HG02610 (cell line): Measurements from ENCODE around the gene EVA1A.

Source experiments
- ATAC-seq: cut with Tn5 transposase; IDR thresholded peaks from one replicate; pipeline ENCODE4 v1.9.1; 2021; ENCODE audit warnings: mild to moderate bottlenecking, moderate library complexity; ENCODE audit not compliant: unreplicated experiment

Gene EVA1A

DNA sequence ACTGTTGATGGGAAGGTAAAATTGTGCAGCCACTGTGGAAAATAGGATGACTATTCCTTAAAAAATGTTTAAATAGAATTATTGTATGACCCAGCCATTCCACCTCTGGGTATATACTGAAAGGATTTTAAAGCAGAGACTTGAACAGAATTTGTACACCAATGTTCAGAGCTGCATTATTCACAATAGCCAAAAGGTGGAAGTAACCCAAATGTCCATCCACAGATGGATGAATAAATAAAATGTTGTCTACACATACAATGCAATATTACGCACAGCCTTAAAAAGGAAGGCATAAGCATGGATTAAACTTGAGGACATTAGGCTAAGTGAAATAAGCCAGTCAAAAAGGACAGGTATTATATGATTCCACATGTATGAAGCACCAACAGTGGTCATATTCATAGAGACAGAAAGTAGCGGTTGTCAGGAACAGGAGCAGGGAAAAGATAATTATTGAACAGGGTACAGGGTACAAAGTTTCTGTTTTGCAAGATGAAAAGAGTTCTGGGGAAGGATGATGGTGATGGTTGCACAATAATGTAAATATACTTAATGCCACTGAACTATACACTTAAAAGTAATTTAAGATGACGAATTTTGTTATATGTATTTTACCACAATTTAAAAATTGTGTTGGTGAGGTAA lies 39.4 kb downstream of the EVA1A start:
- ATAC-seq = no peak

DNA sequence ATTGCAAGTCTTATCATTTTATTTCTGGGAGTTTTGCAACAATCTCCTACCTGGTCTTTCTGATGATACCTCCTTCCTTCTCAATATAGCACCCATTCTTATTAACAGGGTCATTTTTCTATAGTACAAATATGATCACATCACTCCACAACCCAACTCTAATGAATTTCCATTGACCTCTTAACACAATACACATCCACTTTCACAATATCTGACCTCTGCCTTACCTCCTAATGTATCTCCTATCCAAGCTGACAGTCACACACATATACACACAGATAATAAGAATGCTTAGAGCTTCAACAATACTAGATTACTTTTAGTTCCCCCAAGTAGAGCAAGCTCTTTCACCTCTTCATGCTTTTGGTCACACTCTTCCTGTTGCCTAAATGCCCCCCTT lies 40.9 kb downstream of the EVA1A start:
- no peak for ATAC-seq

DNA sequence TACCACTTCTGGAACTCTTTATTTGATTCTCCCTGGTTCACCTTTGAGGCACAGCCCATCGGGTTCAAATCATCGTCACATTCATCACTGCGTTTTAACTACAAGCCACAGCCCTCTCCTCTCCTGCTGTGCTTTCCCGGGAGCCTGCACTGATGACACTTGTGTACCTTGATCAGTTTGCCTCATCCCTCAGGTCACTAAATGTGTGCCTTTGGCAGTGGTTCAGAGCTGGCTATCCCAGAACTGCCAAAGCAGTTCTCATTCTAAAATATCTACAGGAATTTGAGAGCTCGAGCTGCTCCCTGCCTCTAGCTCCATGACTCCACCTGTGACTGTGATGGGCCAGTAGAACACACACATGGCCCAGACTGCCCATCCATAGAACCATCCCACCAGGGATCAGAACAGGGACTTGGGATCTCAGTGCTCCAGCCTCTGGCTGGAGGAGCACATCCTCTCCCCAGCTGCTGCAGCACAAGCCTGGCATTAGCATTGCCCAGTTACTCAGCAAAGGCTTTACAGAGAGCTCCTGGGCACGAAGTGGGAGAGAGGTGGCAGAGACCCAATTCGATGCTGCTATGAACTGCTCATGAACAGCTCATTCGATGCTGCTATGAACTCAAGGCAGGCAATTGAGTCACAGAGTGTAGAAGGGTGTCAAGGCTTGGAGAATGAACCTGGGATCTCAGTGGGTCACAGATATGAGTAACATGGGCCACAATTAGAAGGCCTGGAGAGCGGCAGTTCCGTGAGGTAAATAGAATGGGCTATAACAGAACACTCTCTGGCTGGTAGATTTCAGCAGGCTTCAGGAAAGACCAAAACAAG lies 41.9 kb downstream of the EVA1A start:
- no peak for ATAC-seq

DNA sequence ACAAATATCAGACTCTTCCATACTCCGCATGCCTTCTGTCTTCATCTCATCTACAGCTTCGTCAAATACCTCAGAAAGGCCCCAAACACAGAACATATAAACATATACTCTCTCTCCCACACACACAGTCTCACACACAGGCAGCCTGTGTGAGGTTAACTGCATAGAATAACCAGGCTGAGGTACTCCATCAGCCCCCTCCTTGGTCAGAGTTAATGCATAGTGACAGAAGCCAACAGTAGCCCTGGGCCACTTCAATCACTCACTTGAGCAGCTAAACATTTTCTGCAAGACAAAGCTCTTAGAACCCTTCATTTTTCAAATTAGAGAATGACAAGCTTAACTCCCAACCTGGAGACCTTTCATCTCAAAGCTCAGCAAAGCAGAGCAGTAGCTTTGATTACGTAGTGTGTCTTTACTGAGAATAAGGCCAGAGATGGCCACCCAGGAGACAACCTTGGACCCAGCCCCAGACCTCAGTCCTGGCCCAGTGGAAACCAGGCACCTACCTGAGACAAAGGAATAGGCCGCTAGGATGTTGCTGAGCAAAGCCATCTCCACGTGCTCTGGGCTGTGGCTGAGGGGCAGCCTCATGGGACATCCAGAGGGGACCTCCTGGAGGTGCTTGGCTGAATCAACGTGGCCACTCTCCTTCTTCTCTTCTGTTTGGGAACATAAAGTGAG lies 43.0 kb downstream of the EVA1A start:
- no peak for ATAC-seq

DNA sequence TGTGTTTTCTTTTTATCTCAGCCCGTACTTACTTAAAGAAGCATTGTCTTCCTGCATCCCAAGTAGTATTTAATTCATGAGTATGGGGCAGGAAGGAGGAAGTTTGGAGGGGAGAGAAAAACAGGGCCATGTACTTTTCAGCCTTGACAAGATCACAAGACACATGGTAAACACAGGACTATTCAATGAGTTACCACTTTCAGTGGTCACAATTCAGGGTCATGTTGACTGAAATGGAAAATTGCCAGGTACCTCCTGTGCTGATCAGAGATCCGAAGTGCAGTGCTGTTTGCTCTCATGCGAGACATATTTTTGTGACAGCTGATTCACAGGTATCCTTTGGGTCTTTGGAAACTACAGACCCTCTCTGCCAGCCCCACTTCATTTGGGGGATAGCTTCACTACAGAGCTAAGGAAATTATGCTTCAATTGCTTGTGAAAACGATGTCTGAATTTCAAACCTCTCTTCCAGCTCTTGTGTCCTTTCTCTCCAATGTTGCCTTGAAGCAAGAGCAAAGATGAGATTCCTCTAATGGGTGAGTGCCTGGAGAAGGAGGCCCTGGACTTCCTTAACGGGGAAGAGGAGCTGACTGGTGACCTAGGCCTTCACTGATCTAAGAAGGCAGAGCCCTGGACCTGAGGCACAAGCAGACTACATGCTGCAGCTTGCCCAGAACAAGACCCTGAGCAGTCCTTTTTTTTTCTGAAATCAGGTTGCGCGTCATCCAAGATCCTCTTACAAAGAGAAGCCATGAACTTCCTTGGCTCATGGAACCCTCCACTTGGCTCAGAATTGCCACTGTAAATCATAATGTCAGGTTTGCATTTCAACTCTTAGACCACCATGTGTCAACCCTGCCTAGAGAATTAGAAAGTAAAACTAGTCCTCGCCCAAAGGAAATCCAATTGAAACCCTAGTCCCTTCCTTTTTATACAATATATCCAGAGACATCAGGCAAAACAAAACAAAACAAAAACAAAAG lies 44.1 kb downstream of the EVA1A start:
- peak; percentile 68 for ATAC-seq

DNA sequence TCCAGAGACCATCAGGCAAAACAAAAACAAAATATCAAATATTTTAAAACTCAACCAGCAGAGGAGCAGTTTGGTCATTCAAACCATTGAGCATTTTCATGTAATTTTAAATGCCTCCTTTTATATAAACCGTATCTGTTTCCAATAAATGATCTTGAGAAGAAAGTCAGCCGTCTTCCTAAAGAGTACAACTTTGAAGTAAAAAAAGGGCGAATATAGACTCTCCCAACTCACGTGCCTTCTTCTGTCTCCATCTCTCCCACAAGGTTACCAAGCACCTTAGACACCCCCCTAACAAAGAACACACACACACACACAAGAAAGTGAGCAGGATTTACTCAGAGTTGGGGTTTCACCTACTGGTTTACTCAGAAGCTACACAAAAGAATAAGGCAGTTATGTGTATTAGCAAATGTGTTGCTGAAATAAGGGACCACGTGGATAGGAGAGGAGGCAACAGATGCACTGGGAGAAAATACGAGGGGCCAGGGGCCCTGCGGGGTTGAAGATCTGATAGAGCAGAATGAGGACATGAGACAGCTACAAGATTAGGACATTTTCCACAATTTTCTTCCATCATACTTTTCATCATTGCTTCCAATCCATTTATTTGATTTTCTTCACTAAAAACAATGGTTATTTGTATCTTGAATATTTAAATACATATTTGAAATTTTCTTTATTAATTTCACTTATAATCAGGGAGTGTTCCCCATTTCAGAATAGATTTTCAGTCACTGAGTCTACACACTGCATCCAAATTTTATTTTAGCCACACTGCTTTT lies 45.0 kb downstream of the EVA1A start:
- no peak for ATAC-seq

DNA sequence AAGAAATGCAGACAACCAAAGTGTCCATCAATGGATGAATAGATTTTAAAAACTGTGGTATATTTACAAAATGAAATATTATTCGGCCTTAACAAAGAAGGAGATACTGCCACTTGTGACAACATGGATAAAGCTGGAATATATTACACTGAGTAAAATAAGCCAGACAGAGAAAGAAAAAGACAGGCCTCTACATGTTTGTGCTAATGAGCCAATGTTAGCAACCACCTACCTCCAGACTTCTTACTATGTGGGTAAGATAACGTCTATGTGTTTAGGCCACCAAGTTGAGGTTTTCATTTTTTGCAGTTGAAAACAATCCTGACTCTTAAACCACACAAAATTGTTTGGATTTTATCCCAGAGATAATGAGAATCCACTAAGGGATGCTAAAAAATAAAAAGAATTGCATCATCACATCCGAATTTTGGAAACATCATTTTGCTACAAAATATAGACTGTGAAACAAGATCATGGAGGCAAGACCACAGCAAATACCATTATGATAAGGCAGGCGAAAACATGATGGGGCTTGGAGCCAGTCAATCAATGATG lies 47.0 kb downstream of the EVA1A start:
- ATAC-seq = no peak

DNA sequence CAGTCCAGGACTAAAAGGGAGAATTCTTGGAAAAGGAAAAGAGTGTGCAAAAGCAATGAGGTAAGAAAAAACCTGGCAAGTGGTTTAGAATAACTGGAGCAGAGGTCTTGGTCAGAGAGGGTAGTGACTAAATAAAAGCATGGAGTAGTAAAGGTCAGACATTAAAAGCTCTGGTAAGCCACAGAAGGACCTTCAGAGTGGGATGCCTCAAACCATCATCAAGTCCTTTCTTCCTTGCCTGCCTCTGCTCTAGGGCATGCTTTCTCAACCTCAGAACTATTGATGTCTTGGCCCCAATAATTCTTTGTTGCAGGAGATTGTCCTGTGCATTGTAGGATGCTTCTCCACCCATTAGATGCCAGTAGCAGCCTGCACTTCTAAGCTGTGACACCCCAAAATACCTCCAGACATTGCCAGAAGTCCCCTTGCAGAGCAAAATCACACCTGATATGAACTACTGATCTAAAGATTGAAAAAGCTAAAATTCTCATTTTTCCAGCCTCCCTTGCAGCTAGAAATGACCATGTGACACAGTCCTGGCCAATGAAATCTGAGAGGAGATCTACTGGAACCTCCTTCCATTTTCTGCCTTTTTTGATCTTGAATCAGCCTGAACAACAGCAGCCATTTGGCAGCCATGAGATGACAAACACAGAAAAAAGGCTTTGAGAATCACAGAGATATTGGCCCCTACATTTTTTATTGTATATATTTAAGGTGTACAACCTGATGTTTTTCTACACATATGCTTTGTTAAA lies 48.1 kb downstream of the EVA1A start:
- no peak for ATAC-seq

DNA sequence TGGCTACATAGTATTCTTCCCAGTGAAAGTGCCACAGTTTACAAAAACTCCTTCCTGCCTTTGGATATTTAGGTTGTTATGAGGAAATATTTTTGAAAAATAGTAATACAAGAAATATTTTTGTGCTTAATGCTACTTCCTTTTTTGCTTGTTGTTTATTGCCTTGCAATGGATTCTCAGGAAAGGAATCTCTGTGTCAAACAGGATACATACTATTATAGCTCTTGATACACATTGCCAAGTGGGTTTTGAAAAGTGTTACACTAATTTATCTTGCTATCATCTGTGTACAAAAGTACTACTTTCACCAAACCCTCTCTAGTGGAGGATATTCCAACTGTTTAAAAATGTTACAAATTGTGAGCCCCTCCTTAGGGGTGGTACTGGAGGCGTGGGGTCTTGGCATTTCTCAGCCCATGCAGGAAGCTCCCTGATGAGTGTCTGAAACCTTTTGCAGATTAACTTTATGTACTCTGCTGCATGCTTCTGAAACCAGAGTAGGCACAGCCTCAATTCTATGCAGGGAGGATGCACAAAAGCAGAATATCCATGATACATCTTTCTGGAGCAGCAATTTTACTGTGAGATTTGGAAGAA lies 54.5 kb downstream of the EVA1A start:
- no peak for ATAC-seq

DNA sequence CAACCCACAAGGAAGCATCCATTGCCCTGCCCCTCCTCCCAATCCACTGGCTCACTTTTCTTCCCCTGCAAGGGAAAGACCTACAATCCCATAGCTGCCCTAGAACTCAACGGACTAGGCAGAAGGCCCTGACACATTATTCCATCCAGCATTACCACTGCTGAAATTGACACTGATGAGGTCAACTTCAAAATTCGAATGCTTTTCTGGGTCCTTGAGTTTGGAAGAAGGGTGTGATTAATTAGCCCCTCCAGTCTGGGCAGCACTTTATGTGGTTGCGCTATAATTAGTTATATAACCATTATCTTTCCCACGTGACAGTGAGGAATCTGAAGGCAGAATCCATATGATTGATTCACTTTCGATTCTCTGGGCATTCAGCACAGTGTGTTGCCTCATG lies 55.7 kb downstream of the EVA1A start:
- no peak for ATAC-seq

DNA sequence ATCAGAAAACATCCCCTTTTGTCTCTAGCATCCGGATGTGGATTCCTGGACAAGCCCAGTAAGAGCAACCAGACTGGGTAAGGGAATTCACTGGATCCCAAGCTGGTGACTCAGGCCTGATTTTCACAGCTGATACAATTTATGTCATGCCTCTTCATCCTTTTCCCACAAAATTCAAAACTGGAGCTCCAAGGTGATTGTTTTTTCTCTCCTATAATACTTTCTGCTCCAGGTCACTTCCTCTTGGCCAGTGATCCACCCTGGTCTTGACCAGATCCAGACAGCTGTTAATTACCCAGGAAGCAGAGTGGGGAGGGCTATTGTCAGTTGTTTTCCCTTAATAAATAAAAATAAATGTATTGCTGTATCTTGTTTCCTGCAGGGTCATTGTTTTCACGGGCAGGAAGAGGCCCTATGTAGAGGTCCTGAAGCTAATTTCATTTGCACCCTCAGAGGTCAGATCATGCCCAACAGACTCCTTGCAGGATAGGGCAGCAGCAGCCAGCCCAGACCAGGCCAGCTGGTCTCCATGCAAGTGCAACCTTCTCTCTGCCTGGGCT lies 57.6 kb downstream of the EVA1A start:
- ATAC-seq = no peak

DNA sequence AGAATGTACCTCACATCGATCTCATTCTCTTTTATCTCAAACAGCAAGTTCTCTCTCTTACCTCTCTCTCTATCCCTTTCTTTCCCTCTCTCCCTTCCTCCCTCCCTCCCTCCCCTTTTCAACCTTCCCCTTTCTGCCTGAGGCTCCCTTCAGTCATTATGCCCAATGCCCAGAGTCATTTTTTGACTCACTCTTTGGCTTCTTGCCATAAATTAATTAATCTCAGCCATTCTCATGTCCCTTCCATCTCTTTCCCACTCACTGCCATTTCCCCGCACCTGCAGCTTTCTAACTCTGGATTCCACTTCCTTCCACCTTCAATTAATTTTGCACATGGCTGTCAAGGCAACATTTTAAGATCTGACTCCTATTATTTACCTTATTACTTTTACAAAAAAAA lies 60.1 kb downstream of the EVA1A start:
- no peak for ATAC-seq

DNA sequence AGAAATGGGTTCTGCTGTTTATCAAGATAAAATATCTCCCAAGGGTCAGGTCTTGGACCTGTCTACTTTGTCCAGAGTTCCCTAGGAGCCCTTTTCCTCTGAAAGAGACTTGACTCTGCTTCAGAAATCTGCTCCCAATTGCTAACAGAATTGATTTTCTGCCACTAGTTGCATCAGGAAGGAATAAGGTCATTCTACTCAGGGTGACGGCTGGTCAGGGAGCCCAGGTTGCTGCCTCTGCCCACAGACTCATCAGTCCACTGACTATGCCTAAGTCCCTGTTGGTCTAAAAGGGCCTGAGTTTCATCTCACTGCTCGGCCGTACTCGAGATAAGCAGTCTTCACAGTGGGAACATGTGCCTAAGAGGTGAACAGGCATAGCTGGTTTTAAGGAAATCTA lies 61.2 kb downstream of the EVA1A start:
- ATAC-seq = no peak

DNA sequence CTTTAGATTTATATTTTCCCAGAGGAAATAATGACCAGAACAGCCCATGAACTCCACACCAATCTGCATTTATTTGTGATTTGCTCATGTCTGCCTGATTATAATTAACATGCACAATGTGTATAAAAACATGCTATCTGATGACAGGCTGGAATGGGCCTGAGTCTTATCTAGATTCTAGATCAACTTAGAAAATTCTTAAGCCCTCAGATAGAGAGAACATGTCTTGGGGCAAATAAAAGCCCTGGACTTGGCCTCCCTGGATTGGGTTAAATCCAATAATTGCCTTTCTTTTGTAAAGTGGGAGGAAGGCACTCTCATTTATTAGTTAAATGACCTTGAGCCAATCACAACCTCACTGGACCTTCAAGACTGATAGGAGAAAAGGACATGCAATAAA lies 61.8 kb downstream of the EVA1A start:
- ATAC-seq = no peak

DNA sequence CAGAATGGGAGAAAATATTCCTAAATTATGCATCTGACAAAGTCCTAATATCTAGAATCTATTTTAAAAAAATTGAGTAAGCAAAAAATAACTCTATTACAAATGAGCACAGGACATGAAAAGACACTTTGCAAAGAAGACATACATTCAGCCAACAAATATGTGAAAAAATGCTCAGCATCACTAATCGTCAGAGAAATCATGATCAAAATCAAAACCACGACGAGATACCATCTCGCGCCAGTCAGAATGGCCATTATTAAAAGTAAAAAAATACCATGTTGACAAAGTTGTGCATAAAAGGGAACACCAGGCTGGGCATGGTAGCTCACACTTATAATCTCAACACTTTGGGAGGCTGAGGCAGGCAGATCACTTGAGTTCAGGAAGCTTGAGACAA lies 63.5 kb downstream of the EVA1A start:
- ATAC-seq = no peak

DNA sequence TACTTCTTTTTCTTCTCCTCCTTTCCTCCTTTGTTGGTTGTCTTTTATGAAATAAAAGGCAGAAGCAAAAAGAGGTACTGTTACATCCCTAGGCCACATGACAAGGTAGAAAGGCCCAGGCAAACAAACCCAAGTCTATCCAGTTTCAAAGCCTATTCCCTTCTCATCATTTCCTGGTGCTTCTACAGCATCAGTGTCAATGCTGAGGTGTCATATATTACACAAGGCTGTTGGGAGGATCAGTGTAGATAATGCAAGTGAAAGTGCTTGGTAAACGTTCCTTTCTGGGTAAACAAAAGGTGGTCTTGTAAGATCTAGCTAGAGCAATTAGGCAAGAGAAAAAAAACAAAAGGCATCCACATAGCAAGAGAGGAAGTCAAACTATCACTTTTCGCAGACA lies 64.9 kb downstream of the EVA1A start:
- no peak for ATAC-seq

DNA sequence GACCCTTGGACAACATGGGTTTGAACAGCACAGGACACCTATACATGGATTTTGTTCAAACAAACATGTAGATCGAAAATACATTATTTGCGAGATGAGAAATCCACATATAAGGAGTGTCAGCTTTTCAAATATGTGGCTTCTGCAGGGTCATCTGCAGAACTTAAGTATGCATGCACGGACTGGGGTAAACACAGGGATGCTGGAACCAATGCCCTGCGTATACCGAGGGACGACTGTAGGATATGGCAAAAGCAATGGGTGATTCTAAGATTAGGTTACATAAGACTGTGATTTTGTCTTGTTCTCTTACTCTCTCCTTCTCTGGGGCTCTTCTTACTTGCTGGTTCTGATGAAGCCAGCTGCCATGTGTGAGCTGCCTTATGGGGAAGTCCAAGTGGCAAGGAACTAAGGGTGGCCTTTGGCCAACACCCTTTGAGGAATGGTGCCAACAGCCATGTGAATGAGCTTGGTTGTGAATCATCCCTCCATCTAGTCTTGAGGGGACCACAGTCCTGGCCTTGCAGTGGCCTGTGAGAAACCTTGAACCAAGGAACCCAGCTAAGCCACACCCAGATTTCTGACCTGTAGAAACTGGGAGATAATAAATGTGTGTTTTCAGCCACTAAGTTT lies 66.5 kb downstream of the EVA1A start:
- no peak for ATAC-seq

DNA sequence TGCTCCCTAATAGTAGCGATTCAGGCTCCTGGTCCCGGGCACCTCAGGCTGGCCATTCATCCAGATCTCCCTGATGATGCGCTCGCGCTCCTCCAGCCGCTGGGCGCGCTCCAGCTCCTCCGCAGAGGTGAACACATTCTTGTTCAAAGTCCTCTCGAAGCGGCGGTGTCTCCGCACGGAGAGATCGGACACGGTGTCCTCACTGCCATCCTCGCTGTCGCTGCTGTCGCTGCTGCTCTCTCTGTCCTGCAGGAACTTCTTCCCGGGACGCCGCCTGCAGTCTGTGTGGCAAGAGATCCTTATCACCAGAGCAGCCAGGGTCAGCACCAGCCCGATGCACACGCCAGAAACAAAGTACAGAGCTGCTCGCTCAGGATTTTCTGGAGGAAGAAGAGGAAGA lies 67.5 kb downstream of the EVA1A start:
- ATAC-seq = no peak
